HL-60/S4 treated with phorbol 12-myristate 13-acetate at 8.2 ng/mL for 4 days and 3 days (cell line): ENCODE data around the gene CLDN5.

Experiments used
- in situ Hi-C: fragments of 300-500 bp; cut with MboI; formaldehyde crosslinking; loops from 2 replicates; pipeline ENCODE4 v1.15.0; 2022; ENCODE audit warnings: low sequenced_read_pairs

The CLDN5 gene, protein sequence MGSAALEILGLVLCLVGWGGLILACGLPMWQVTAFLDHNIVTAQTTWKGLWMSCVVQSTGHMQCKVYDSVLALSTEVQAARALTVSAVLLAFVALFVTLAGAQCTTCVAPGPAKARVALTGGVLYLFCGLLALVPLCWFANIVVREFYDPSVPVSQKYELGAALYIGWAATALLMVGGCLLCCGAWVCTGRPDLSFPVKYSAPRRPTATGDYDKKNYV

GRCh38 chr22:19524170-19525115, at the start of gene CLDN5:
CLDN5 (minus strand) TSS chr22:19524410; CDS start chr22:19524255, 155 bp downstream.
- in situ Hi-C loops, result no loop called here

GRCh38 chr22:19571995-19572394, 47.8 kb upstream of the CLDN5 start:
- in situ Hi-C loops, result no loop called here

DNA sequence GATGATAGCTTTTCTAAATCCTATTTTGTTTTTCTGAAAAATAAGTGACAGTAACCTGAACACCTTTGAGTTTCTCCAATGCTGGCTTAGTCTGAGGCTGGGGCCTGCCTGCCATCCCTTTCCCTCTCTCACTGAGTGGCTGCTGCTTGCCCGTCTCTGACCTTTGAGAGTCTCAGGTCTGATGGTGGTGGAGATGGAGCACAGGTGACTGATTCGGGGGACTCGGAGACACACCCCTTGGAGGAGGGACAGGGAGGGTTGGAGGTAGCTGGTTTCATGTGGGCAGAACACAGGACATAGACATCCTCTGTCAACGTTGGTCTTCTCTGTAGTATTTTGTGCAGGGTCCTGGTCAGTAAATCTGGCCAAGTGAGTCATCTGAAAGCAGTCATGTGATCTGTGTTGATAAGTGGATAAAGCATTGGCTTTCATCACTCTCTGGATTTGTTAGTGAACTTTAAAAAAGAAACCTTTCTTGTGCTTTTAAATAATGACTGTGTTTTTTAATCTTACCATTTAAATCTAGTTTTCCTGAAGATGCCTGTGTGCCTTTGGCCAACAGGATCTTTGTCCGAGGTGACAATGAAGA, 47.1 kb upstream of the CLDN5 start:
- in situ Hi-C loops, result no loop called here

DNA sequence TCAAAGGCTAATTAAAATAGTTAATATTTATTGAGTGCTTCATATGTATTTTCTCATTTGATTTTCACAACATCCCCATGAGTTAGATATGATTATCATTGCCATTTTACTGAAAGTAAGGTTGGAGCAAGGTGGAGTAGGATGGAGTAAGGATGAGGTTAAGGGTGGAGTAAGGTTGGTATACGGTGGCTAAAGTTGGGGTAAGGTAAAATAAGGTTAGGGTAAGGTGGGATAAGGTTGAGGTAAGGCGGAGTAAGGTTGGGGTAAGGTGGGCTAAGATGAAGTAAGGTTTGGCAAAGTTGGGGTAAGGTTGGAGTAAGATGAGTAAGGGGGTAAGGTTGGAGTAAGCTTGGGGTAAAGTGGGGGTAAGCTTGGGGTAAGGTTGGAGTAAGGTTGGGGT, 45.8 kb upstream of the CLDN5 start:
- in situ Hi-C loops, result no loop called here

GRCh38 chr22:19569276-19569640, 45.0 kb upstream of the CLDN5 start:
- in situ Hi-C loops, result no loop called here

- in situ Hi-C loops, result no loop called here
These were observed 44.4 kb upstream of the CLDN5 start for GRCh38 chr22:19568337-19569275.

- in situ Hi-C loops, result no loop called here
These were observed 43.2 kb upstream of the CLDN5 start for GRCh38 chr22:19567157-19568009.

DNA sequence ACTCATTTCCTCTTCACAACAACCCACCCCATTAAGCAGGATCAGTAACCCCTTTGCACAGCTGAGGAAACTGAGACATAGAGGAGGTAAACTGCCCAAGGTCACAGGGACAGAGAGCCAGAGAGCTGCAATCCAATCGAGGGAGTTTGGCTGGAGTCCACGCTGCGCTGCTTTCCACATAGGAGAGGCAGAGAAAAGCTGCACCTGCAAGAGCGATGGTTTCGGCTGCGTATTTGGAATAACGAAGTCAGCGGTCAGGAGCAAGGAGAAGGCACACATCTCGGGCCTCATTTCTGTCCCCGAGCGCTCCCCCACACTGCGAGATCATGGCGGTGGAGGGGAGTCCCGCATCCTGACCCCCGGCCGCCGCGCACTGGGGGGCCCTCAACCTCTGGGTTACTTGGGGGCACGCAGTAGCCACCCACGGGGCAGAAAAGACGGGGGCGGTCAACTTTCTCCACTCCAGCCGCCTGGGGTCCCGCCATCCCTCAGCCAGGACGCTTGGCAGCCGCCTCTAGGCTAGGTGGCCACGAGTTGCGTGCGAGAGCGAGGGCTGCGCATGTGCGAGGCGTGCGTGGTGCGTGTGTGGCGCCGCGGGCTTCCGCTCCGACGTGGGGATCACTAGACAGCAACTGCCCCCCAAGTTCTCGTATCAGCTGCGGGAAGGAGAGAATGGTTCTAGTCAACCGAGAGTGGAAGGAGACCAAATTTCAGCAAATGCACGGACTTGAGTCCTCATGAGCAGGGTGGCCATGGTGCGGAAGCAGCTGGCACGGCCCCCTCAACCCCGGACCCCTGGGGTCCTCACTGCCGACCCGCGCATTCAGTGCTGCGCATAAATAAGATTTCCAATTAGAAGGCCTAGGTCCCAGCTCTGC, 42.3 kb upstream of the CLDN5 start:
- in situ Hi-C loops, result no loop called here

- in situ Hi-C loops, result no loop called here
These were observed 41.4 kb upstream of the CLDN5 start for GRCh38 chr22:19565382-19566278.

DNA sequence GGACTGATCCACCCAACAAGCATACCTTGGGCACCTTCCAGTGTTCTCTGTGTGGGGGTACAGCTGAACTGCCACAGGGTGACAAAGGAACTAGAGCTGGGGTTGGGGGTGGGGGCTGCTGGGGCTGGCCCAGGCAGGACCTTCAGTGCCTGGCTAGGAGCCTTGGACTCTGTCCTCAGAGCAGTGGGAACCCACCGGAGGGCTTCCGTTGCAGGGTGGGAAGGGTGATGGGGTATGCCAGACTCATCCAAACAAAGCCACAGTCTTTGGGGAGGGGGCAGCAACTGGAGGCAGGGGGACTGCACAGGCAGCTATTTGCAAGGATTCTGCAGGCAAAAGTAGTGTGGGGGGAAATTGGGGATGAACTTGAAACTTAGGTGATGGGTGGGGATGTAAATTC, 35.7 kb upstream of the CLDN5 start:
- in situ Hi-C loops, result no loop called here

- in situ Hi-C loops, result no loop called here
These were observed 35.2 kb upstream of the CLDN5 start for GRCh38 chr22:19559324-19559811.

- in situ Hi-C loops, result no loop called here
These were observed 32.8 kb upstream of the CLDN5 start for GRCh38 chr22:19556963-19557545.

DNA sequence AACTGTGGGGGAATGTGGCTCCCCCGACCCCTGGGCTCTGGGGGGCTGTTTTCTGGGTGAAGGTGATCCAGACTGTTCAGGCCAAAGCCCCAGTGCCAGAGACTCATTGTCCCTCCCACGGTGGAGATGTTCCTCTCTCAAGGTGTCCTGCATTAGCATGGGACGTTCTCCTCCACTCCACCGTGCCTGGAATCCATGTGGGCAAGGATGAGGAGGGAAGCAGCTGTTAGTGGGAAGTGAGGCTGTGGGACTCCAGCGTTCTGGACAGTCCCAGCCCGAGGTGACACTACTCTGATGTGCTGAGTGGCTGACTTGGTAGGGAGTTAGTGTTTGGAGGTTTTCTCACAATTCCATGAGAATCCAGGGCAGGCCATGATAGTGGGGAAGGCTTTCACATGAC, 31.4 kb upstream of the CLDN5 start:
- in situ Hi-C loops, result no loop called here

- in situ Hi-C loops, result no loop called here
These were observed 30.7 kb upstream of the CLDN5 start for GRCh38 chr22:19554834-19555404.

DNA sequence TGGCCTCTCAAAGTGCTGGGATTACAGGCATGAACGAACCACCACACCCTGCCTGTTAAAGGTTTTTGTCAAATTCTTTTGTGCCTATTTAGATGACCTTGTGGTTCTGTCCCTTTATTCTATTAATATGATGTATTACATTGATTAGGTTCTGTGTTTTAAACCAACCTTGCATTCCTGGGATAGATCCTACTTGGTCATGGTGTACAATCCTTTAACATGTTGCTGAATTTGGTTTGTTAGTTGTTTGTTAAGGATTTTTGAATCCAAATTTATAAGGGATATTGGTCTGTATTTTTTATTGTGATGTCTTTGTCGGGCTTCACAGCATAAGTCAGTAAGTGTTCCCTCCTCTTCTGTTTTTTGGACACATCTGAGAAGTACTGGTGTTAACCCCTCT, 29.0 kb upstream of the CLDN5 start:
- in situ Hi-C loops, result no loop called here

DNA sequence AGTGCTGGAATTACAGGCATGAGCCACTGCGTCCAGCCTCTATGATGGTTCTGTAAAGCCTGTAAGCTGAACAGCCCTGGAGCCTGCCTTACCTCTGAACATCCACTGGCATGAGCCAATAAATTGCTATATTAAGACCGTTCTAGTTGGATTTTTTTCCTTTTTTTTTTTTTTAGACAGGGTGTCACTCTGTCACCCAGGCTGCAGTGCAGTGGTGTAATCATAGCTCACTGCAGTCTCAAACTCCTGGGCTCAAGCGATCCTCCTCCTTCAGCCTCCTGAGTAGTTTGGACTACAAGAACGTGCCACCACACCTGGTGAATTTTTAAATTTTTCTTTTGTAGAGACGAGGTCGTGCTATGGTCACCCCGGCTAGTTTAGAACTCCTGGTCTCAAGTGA, 26.2 kb upstream of the CLDN5 start:
- in situ Hi-C loops, result no loop called here

DNA sequence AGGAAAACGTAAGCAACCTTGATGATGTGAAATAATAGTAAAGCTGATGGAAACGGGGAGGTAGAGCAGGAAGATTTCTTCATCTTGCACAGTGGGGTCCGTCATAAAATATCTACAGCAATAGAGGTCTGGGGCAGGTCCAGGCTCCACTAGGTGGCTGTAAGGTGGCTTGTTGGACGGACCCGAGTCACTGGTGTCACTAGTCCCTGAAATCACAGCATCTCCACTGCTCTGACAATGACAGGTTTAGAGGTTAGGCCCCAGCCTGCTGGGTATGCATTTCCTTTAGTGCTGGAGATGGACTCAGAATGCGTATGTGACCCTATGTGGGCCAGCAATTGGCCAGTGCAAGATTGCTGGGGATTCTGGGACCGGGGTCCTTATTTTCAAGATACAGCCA, 25.2 kb upstream of the CLDN5 start:
- in situ Hi-C loops, result no loop called here
